ENCODE data around the gene TAF6L. TPM values are rescaled to one million over a fixed set of nuclear protein-coding genes. Genes with fewer than 3 reads are reported as not detected.

TAF6L gene
- total RNA-seq, 1 donor from 2014 or later, result 40.2 TPM

DNA sequence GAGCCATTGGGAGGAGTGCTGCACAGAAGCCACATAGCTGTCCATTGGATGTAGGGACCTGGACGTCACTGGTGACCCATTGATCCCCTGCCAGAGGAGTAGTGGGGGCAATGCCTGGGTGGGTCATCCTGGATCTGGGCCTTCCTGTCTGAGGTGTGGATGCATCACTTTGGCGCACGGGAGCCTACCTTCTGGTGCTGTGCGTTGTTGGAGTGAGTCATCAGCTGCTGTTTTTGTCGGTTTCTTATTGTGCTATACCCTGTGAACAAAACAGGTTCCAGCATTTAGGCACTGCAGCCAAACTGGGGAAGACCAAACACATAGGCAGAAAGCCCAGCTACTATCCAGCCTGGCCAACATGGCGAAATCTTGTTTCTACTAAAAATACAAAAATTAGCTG lies 3.2 kb downstream of the TAF6L start:
- Mint-ChIP-seq H3K36me3 (peaks cover 21% of the 10 kb centered on the region), H3K27me3 (ENCODE audit: low read depth) (no peaks in the 10 kb centered on the region), H3K9me3 (no peaks in the 10 kb centered on the region), H3K4me3 (no peak overlapping the region), H3K27ac (no peak overlapping the region), H3K4me1 (peaks cover 18% of the 10 kb centered on the region)
- TF ChIP-seq, protein P1, sequence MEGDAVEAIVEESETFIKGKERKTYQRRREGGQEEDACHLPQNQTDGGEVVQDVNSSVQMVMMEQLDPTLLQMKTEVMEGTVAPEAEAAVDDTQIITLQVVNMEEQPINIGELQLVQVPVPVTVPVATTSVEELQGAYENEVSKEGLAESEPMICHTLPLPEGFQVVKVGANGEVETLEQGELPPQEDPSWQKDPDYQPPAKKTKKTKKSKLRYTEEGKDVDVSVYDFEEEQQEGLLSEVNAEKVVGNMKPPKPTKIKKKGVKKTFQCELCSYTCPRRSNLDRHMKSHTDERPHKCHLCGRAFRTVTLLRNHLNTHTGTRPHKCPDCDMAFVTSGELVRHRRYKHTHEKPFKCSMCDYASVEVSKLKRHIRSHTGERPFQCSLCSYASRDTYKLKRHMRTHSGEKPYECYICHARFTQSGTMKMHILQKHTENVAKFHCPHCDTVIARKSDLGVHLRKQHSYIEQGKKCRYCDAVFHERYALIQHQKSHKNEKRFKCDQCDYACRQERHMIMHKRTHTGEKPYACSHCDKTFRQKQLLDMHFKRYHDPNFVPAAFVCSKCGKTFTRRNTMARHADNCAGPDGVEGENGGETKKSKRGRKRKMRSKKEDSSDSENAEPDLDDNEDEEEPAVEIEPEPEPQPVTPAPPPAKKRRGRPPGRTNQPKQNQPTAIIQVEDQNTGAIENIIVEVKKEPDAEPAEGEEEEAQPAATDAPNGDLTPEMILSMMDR (IDR thresholded peaks at IDR 0.05; ENCODE audit: unreplicated experiment), result no peak
- no peak for DNase-seq (ENCODE audit: low spot score in 2 of 2, unreplicated experiment in 2 of 2)

DNA sequence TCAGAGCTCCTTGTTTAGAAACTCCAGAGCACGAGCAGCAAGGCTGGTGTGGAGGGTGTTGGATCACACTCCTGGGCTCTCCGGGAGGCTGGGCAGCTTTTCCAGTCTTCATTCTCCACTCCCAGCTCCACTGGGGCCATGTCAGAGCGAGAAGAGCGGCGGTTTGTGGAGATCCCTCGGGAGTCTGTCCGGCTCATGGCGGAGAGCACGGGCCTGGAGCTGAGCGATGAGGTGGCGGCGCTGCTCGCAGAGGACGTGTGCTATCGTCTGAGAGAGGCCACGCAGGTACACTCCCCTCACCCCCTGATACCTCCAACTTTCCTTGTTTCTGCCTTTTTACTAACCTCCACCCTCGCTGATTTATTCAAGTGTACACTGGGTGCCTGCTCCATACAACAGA lies 4.5 kb downstream of the TAF6L start:
- H3K27ac Mint-ChIP-seq, result no peak overlapping the region
- H3K36me3 Mint-ChIP-seq, result peaks cover 24% of the 10 kb centered on the region
- H3K4me1 Mint-ChIP-seq, result peaks cover 8% of the 10 kb centered on the region
- no peak for DNase-seq (ENCODE audit: low spot score in 2 of 2, unreplicated experiment in 2 of 2)
- no peak overlapping the region for H3K4me3 Mint-ChIP-seq
- no peaks in the 10 kb centered on the region for H3K27me3 Mint-ChIP-seq (ENCODE audit: low read depth)
- TF ChIP-seq, protein P1 (IDR thresholded peaks at IDR 0.05; ENCODE audit: unreplicated experiment), result no peak
- H3K9me3 Mint-ChIP-seq, result no peaks in the 10 kb centered on the region

DNA sequence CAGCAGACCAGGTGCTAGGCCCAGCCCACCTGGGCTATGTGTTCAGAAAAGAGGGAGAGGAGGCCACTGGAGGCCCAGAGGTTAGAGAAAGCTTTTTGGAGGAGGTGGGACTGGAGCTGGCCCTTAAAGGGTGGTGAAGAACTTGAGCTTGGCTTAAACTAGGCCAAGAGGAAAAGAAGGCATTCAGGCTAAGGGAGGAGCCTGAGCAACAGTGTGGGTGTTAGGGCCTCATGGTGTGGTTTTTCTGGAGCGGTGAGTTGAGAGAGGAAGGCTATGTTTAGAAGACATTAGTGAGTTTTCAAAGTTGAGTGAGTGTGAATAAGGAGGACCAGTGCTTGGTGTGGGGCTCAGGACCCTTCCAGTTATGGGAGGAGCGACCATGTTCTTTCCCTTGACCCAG lies 6.2 kb downstream of the TAF6L start:
- H3K36me3 Mint-ChIP-seq, result peaks cover 26% of the 10 kb centered on the region
- TF ChIP-seq, protein P1 (IDR thresholded peaks at IDR 0.05; ENCODE audit: unreplicated experiment), result no peak

DNA sequence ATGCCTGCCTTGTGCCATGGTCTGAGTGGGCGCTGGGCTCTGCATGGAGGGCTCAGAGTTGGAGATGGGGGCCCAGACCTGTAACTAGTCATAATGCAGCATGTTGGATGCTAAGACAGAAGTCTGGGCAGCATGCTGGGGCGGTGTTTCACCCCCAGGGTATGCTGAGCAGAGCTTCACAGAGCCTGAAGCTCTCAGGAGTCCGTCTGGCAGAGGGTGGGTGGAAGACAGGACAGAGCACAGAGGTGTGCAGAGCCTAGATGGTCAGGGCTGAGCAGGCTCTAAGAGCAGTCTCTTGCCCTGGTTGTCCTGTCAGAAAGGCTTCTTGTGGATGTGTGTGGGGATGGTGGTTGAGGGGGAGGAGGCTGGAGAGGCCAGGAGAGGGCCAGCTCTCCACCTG lies 7.2 kb downstream of the TAF6L start:
- H3K36me3 Mint-ChIP-seq, result peaks cover 31% of the 10 kb centered on the region
- no peaks in the 10 kb centered on the region for H3K4me1 Mint-ChIP-seq
- TF ChIP-seq, protein P1 (IDR thresholded peaks at IDR 0.05; ENCODE audit: unreplicated experiment), result no peak
- no peak for DNase-seq (ENCODE audit: low spot score in 2 of 2, unreplicated experiment in 2 of 2)
- H3K4me3 Mint-ChIP-seq, result no peak overlapping the region
- H3K27me3 Mint-ChIP-seq (ENCODE audit: low read depth), result no peaks in the 10 kb centered on the region
- no peak overlapping the region for H3K27ac Mint-ChIP-seq
- no peaks in the 10 kb centered on the region for H3K9me3 Mint-ChIP-seq

More for the DNA sequence above, 6.2 kb downstream of the TAF6L start:
- Mint-ChIP-seq H3K27me3 (ENCODE audit: low read depth) (no peaks in the 10 kb centered on the region), H3K9me3 (no peaks in the 10 kb centered on the region), H3K27ac (no peak overlapping the region), H3K4me3 (no peak overlapping the region), H3K4me1 (no peaks in the 10 kb centered on the region)
- no peak for DNase-seq (ENCODE audit: low spot score in 2 of 2, unreplicated experiment in 2 of 2)

DNA sequence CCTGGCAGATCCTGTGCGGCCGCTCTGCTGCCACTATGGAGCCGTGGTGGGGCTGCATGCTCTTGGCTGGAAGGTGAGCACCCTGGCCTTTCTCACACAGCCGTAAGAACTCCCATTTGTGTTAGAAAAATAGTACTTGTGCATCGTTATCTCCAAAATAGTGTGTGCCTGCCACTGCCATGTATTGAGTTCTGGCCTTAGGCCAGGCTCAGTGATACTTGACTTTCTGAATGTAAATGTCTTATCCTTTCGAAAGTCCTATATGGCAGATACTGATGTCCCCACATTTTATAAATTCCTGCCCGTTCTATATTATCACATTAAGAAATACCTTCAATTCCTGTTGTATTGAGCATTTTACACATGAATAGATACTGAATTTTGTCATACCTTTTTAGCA lies 11.6 kb downstream of the TAF6L start:
- H3K27ac Mint-ChIP-seq, result no peak overlapping the region
- TF ChIP-seq, protein P1 (IDR thresholded peaks at IDR 0.05; ENCODE audit: unreplicated experiment), result no peak
- no peaks in the 10 kb centered on the region for H3K27me3 Mint-ChIP-seq (ENCODE audit: low read depth)
- H3K4me3 Mint-ChIP-seq, result no peak overlapping the region
- peaks cover 22% of the 10 kb centered on the region for H3K36me3 Mint-ChIP-seq
- peaks cover 10% of the 10 kb centered on the region for H3K4me1 Mint-ChIP-seq
- DNase-seq (ENCODE audit: low spot score in 2 of 2, unreplicated experiment in 2 of 2), result no peak
- no peaks in the 10 kb centered on the region for H3K9me3 Mint-ChIP-seq
